ENCODE data around the gene ESRRA. TPM values are rescaled to one million over a fixed set of nuclear protein-coding genes. Genes with fewer than 3 reads are reported as not detected.

Gene ESRRA
- total RNA-seq, 4 donors from 2014 or later = 63.5 to 95.8 (median 76.1) TPM

DNA sequence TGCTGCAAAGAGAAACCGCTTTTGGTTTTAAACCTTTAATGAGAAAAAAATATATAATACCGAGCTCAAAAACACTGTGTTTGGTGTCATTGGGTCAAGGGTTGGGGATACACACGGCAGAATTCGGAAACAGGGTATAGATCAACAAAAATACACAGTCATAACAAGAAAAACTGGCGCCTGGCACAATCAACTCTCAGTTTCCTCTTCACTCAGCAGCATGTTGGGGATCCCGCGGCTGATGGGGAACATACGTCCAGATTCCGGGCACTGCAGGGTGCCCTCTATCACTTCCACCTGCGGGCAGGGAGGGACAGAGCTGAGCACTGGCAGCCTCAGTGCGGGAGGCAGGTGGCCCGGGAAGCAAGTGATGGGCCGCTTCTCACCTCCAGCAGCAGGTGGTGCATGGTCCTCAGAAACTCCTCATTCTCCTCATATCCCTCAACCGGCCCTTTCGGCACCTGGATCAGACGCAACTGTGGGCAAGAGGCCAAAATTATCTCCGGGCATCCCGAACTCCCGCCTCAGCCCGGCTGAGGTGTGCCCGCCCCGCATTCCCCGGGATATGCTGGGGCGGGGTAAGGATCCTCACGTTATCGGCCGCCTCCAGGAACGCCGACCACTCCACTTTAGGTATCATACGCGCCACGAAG is 11.5 kb downstream of the ESRRA start:
- no peaks in the 10 kb centered on the region for H3K9me3 ChIP-seq
- peak overlapping the region; percentile 79 to 95 (median 82) for H3K4me3 ChIP-seq
- peaks cover 18 to 49% (median 47%) of the 10 kb centered on the region in 4 donors for H3K36me3 ChIP-seq
- H3K27me3 ChIP-seq = no peaks in the 10 kb centered on the region
- TF ChIP-seq POLR2A (IDR thresholded peaks at IDR 0.05; ENCODE audit: low read depth) (no peak), EP300 (IDR thresholded peaks at IDR 0.05) (no peak), POLR2AphosphoS5 (IDR thresholded peaks at IDR 0.05) (no peak)
- TF ChIP-seq, protein P1, sequence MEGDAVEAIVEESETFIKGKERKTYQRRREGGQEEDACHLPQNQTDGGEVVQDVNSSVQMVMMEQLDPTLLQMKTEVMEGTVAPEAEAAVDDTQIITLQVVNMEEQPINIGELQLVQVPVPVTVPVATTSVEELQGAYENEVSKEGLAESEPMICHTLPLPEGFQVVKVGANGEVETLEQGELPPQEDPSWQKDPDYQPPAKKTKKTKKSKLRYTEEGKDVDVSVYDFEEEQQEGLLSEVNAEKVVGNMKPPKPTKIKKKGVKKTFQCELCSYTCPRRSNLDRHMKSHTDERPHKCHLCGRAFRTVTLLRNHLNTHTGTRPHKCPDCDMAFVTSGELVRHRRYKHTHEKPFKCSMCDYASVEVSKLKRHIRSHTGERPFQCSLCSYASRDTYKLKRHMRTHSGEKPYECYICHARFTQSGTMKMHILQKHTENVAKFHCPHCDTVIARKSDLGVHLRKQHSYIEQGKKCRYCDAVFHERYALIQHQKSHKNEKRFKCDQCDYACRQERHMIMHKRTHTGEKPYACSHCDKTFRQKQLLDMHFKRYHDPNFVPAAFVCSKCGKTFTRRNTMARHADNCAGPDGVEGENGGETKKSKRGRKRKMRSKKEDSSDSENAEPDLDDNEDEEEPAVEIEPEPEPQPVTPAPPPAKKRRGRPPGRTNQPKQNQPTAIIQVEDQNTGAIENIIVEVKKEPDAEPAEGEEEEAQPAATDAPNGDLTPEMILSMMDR (IDR thresholded peaks at IDR 0.05) = no peak
- no peak for DNase-seq (ENCODE audit: extremely low spot score)
- intact Hi-C loops (cut with DNase I) = no loop called here
- H3K27ac ChIP-seq (replicated peaks in 1 of 4) = peak overlapping the region; percentile 94 to 99 (median 96)
- WGBS = 21% methylated on average over 12 of the region's 32 CpGs
- H3K4me1 ChIP-seq = peaks cover 27 to 59% (median 42%) of the 10 kb centered on the region in 4 donors

DNA sequence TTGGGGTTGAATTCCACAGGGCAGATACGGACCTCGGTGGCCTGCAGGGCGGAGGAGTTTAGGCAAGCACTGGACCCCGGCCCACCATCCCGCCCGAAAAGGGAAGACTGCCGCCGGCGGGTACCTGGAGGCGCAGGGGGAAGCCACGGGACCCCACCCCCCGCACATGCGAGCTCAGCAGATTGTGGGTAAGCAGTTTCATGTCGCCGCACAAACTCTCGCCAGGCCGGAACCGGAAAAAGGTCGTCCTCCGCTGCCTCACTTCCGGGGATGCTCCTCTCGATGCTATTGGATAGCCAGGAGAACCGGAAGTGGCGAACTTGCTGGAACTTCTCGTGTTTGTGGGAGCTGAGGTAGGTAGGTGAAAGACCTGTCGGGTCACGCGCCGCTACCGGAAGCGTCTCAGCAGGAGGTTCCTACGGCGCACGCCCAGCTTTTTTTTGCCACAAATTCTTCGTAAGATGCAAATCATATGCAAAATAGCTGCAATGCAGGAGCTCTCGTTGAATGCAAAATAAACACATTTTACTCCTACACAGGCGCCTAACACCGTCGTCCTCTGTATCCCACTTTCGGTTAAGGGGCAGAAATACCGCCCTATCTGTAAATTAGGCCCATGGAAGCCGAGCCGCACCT is 12.1 kb downstream of the ESRRA start, which contains the start of gene TRMT112:
Gene TRMT112, minus strand, starts transcription at position 235 of the 636 bp plus-strand sequence. Its CDS starts 33 bp downstream, at position 202.
- H3K4me3 ChIP-seq = peak within 1 kb of the TSS; percentile 79 to 95 (median 82)
- TF ChIP-seq POLR2AphosphoS5 (IDR thresholded peaks at IDR 0.05) (peak; percentile 97), POLR2A (IDR thresholded peaks at IDR 0.05; ENCODE audit: low read depth) (peak; percentile 77), EP300 (IDR thresholded peaks at IDR 0.05) (peak; percentile 53)
- TF ChIP-seq, protein P1 (IDR thresholded peaks at IDR 0.05) = no peak
- intact Hi-C loops (cut with DNase I) = no loop called here

DNA sequence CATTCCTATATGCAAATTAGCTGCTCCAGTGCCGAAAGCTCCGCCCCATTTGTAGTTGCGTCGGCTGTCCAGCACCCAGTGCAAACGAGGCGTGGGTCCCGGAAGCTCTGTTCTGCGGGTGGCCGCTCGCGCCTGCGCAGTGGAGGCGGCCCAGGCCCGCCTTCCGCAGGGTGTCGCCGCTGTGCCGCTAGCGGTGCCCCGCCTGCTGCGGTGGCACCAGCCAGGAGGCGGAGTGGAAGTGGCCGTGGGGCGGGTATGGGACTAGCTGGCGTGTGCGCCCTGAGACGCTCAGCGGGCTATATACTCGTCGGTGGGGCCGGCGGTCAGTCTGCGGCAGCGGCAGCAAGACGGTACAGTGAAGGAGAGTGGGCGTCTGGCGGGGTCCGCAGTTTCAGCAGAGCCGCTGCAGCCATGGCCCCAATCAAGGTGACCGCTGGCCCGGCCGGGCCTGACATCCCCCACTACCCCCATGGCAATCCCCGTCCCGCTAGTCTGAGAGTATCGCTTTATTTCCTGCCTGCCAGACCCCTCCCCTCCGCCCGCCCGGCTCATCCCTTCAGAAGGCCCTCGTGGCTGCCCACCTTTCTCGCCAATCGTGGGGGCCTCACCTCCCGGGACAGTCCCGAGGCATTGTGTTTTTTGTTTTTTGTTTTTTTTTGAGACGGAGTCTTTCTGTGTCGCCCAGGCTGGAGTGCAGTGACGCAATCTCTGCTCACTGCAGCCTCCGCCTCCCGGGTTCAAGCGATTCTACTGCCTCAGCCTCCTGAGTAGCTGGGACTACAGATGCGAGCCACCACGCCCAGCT is 12.8 kb downstream of the ESRRA start, which contains the start of gene PRDX5:
Gene PRDX5, plus strand, starts transcription at position 161 of the 805 bp plus-strand sequence. Its CDS starts 95 bp downstream, at position 256.
- H3K9me3 ChIP-seq = no peaks in the 10 kb centered on the region
- peak within 1 kb of the TSS; percentile 94 to 99 (median 96) for H3K27ac ChIP-seq (replicated peaks in 1 of 4)
- TF ChIP-seq EP300 (IDR thresholded peaks at IDR 0.05) (no peak), POLR2A (IDR thresholded peaks at IDR 0.05; ENCODE audit: low read depth) (peak; percentile 82), POLR2AphosphoS5 (IDR thresholded peaks at IDR 0.05) (peak; percentile 94 to 95)
- TF ChIP-seq, protein P1 (IDR thresholded peaks at IDR 0.05) = peak; percentile 35 to 74 (median 44)
- no peaks in the 10 kb centered on the region for H3K27me3 ChIP-seq
- intact Hi-C loops (cut with DNase I) = no loop called here
- 0% methylated on average over 24 of the region's 61 CpGs for WGBS
- DNase-seq (ENCODE audit: extremely low spot score) = peak; percentile 99
- H3K36me3 ChIP-seq = peaks cover 18 to 61% (median 59%) of the 10 kb centered on the region in 4 donors
- peaks cover 23 to 49% (median 34%) of the 10 kb centered on the region in 4 donors for H3K4me1 ChIP-seq
- peak within 1 kb of the TSS; percentile 79 to 95 (median 82) for H3K4me3 ChIP-seq

More for the DNA sequence above, 12.1 kb downstream of the ESRRA start, which contains the start of gene TRMT112:
- H3K27ac ChIP-seq (replicated peaks in 1 of 4) = peak within 1 kb of the TSS; percentile 94 to 99 (median 96)
- peaks cover 25 to 56% (median 40%) of the 10 kb centered on the region in 4 donors for H3K4me1 ChIP-seq
- under 1% methylated on average over 39 of the region's 43 CpGs for WGBS
- peak; percentile 99 for DNase-seq (ENCODE audit: extremely low spot score)
- H3K36me3 ChIP-seq = peaks cover 18 to 55% (median 53%) of the 10 kb centered on the region in 4 donors
- no peaks in the 10 kb centered on the region for H3K27me3 ChIP-seq
- no peaks in the 10 kb centered on the region for H3K9me3 ChIP-seq
